Measurements from ENCODE around the gene NLRP4. TPM values are rescaled to one million over a fixed set of nuclear protein-coding genes. Genes with fewer than 3 reads are reported as not detected.
"Not testable (repeated sequence)": the region's sequence is repeated elsewhere in the genome, so short reads cannot be mapped to it uniquely, and the experiment has no call there.

Gene NLRP4
- total and polyA plus RNA-seq, 2 of the 4 experiments (the other 2 are of a cell fraction), result not detected

- H3K9ac ChIP-seq (ENCODE audit: low read depth, low read length); CTCF ChIA-PET; in situ Hi-C loops (cut with MboI; ENCODE audit: low sequenced_read_pairs); H2AK9ac ChIP-seq (replicated peaks; ENCODE audit: low read depth, low read length, poor library complexity); H3K18ac ChIP-seq (ENCODE audit: low read depth, low read length); H3K4me1 ChIP-seq (ENCODE audit: control insufficient read depth, insufficient read depth, low read length); H2AK5ac ChIP-seq (ENCODE audit: low read depth, low read length); dilution Hi-C loops (cut with HindIII; ENCODE audit: low sequenced_read_pairs, unreplicated experiment); DNase-seq; H2BK120ac ChIP-seq (ENCODE audit: low read depth, low read length); H2BK20ac ChIP-seq (ENCODE audit: low read depth, low read length); H3K36me3 ChIP-seq (ENCODE audit: control insufficient read depth, insufficient read depth, low read length); H3K23ac ChIP-seq (ENCODE audit: low read depth, low read length); H3K4me2 ChIP-seq (ENCODE audit: low read depth, low read length); H3K27ac ChIP-seq (ENCODE audit: insufficient read depth, low read length); H4K5ac ChIP-seq (ENCODE audit: low read depth, low read length); H3K27me3 ChIP-seq (ENCODE audit: control insufficient read depth, insufficient read depth, low read length); H2BK5ac ChIP-seq (ENCODE audit: low read depth, low read length, poor library complexity, severe bottlenecking); H2BK15ac ChIP-seq (ENCODE audit: low read depth, low read length); H3K9me1 ChIP-seq (ENCODE audit: insufficient read depth, low read length); H2AFZ ChIP-seq (replicated peaks; ENCODE audit: low read length, poor library complexity); H3K56ac ChIP-seq (ENCODE audit: extremely low read depth, insufficient read depth, low read length); H3K4ac ChIP-seq (ENCODE audit: low read depth, low read length); H4K91ac ChIP-seq (ENCODE audit: insufficient read depth, low read depth, low read length); BruUV-seq (replicated peaks); H3K79me1 ChIP-seq (ENCODE audit: low read depth in 1 of 2, low read length in 2 of 2); H3K14ac ChIP-seq (replicated peaks; ENCODE audit: low read depth, low read length); intact Hi-C loops (cut with micrococcal nuclease); H4K8ac ChIP-seq (ENCODE audit: low read depth in 2 of 2, low read length in 2 of 2); H4K20me1 ChIP-seq (ENCODE audit: insufficient read depth, low read length); ATAC-seq (ENCODE audit: low read depth); H3K4me3 ChIP-seq (ENCODE audit: insufficient read depth, low read depth, low read length); POLR2A ChIA-PET (ENCODE audit: unreplicated experiment): not testable (repeated sequence)
- peaks cover 29% of the 10 kb centered on the region for H3K9me3 ChIP-seq (ENCODE audit: control insufficient read depth, insufficient read depth, low read length)
- no CpG with 5 or more reads among the region's 5 CpGs for WGBS, 2 experiments (ENCODE audit: extremely low coverage in 2 of 2, insufficient read length in 1 of 2)
Observed at GRCh38 chr19:55929258-55929657, 92.9 kb downstream of the NLRP4 start.
